Nephron progenitor cell (in vitro differentiated cells): ENCODE results near the gene TRIM9.

Experiments
- DNase-seq: peaks from one replicate; pipeline ENCODE4 v3.0.0; 2021
- H3K27ac Mint-ChIP-seq: 2 replicates; pipeline ENCODE4 v1.8.0; 2021; ENCODE audit warnings: mild to moderate bottlenecking, moderate library complexity, mixed read lengths
- H3K27me3 Mint-ChIP-seq: 2 replicates; pipeline ENCODE4 v1.8.0; 2021; ENCODE audit warnings: mild to moderate bottlenecking, low read depth, mixed read lengths; ENCODE audit not compliant: poor library complexity
- H3K36me3 Mint-ChIP-seq: 2 replicates; pipeline ENCODE4 v1.8.0; 2021; ENCODE audit warnings: low read depth, mixed read lengths
- H3K4me1 Mint-ChIP-seq: 2 replicates; pipeline ENCODE4 v1.8.0; 2021; ENCODE audit warnings: mixed read lengths
- H3K4me3 Mint-ChIP-seq: 2 replicates; pipeline ENCODE4 v1.8.0; 2021; ENCODE audit warnings: mild to moderate bottlenecking, moderate library complexity, mixed read lengths
- H3K9me3 Mint-ChIP-seq: 2 replicates; pipeline ENCODE4 v1.8.0; 2021; ENCODE audit warnings: mild to moderate bottlenecking, moderate library complexity, mixed read lengths
- TF ChIP-seq, protein P1 (sequence below): fragments of 200-600 bp; sonication (generic); IDR thresholded peaks from 2 replicates; pipeline ENCODE4 v1.5.0; 2021; ENCODE audit warnings: antibody characterized with exemption

The TRIM9 gene

DNA sequence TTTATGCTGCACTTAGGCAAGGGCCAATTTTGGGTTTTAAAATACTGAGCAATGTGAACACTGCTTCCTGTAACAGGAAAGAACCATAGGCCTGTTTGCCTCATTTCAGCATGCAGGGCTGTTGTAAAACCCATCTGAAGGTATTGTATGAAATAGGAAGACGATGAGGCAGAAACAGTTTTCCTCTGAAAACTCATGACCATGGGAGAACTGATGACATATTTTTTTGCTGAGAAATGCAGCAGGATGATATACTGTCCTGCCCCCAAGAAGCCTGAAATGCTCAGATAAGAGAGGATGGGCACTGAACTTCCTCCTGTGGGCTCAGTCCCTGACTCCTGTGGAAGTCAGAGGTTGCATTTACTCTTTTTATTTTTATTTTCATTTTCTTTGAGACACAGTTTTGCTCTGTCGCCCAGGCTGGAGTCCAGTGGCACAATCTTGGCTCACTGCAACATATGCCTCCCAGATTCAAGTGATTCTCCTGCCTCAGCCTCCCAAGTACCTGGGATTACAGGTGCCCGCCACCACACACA is 168.0 kb downstream of the TRIM9 start:
- DNase-seq = no peak
- no peaks in the 10 kb centered on the region for H3K9me3 Mint-ChIP-seq

More for the DNA sequence above, 168.0 kb downstream of the TRIM9 start:
- no peak overlapping the region for H3K27ac Mint-ChIP-seq
- H3K4me3 Mint-ChIP-seq = no peak overlapping the region
- peaks cover 5% of the 10 kb centered on the region for H3K27me3 Mint-ChIP-seq
- H3K4me1 Mint-ChIP-seq = peaks cover 10% of the 10 kb centered on the region
- TF ChIP-seq, protein P1, sequence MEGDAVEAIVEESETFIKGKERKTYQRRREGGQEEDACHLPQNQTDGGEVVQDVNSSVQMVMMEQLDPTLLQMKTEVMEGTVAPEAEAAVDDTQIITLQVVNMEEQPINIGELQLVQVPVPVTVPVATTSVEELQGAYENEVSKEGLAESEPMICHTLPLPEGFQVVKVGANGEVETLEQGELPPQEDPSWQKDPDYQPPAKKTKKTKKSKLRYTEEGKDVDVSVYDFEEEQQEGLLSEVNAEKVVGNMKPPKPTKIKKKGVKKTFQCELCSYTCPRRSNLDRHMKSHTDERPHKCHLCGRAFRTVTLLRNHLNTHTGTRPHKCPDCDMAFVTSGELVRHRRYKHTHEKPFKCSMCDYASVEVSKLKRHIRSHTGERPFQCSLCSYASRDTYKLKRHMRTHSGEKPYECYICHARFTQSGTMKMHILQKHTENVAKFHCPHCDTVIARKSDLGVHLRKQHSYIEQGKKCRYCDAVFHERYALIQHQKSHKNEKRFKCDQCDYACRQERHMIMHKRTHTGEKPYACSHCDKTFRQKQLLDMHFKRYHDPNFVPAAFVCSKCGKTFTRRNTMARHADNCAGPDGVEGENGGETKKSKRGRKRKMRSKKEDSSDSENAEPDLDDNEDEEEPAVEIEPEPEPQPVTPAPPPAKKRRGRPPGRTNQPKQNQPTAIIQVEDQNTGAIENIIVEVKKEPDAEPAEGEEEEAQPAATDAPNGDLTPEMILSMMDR = no peak
- peaks cover 24% of the 10 kb centered on the region for H3K36me3 Mint-ChIP-seq
